ENCODE results near the gene SPRY2. TPM values are rescaled to one million over a fixed set of nuclear protein-coding genes. Genes with fewer than 3 reads are reported as not detected.

SPRY2 gene
- polyA plus RNA-seq, 2 donors, result 5.3 to 8.3 TPM

DNA sequence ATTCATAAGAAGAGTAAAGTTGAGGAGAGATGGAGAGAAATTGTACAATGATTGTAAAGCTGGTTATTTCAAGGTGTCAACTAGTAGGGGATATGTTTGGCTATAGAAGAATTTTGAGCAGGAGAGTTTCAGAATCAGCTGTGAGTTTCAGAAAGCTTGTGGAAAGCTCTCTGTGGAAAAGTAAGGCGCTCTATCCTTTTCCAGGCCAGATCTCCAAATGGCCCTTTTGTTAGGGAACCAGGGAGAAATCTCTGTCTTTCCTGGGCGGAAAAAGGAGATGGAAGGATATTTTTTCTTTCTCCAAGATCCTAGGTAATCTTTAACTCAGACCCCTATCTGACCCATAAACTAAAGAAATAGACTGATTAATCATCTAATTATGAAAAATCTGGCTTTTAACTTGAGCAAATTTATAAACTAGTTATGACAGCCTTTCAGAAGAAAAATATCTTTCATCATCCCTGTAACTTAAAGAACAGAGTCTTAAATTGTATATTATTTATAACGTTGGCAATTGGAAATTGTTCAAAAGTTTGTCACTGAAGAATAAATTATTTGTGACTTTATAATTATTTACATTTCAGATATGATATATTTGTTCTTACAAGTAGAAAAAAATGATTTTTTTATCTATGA is 34.5 kb downstream of the SPRY2 start:
- H3K36me3 ChIP-seq (ENCODE audit: control insufficient read depth in 2 of 2, insufficient read depth in 2 of 2, low read length in 1 of 2), result no peaks in the 10 kb centered on the region
- H3K27ac ChIP-seq (ENCODE audit: low read depth in 2 of 2, low read length in 1 of 2), result no peak overlapping the region
- H3K4me3 ChIP-seq (ENCODE audit: low read depth in 1 of 2, low read length in 2 of 2), result no peak overlapping the region
- no peaks in the 10 kb centered on the region for H3K9me3 ChIP-seq (ENCODE audit: control insufficient read depth in 2 of 2, insufficient read depth in 1 of 2, low read depth in 1 of 2, low read length in 1 of 2)
- no peaks in the 10 kb centered on the region for H3K27me3 ChIP-seq (ENCODE audit: control insufficient read depth in 1 of 2, insufficient read depth in 2 of 2, low read length in 2 of 2)
- 72 to 74% methylated on average over 3 of the region's 3 CpGs for WGBS, 2 donors
- no peaks in the 10 kb centered on the region for H3K4me1 ChIP-seq (ENCODE audit: control insufficient read depth in 2 of 2, insufficient read depth in 2 of 2, low read length in 1 of 2)

GRCh38 chr13:80305737-80306136 is 35.2 kb downstream of the SPRY2 start:
- Histone ChIP-seq H3K36me3 (ENCODE audit: control insufficient read depth in 2 of 2, insufficient read depth in 2 of 2, low read length in 1 of 2) (no peaks in the 10 kb centered on the region), H3K4me3 (ENCODE audit: low read depth in 1 of 2, low read length in 2 of 2) (no peak overlapping the region), H3K9me3 (ENCODE audit: control insufficient read depth in 2 of 2, insufficient read depth in 1 of 2, low read depth in 1 of 2, low read length in 1 of 2) (no peaks in the 10 kb centered on the region), H3K27me3 (ENCODE audit: control insufficient read depth in 1 of 2, insufficient read depth in 2 of 2, low read length in 2 of 2) (no peaks in the 10 kb centered on the region), H3K27ac (ENCODE audit: low read depth in 2 of 2, low read length in 1 of 2) (no peak overlapping the region), H3K4me1 (ENCODE audit: control insufficient read depth in 2 of 2, insufficient read depth in 2 of 2, low read length in 1 of 2) (no peaks in the 10 kb centered on the region)
- 35 to 49% methylated on average over 1 of the region's 1 CpG for WGBS, 2 donors

- no peak overlapping the region for H3K27ac ChIP-seq (ENCODE audit: low read depth in 2 of 2, low read length in 1 of 2)
- 89 to 90% methylated on average over 6 of the region's 6 CpGs for WGBS, 2 donors
- H3K9me3 ChIP-seq (ENCODE audit: control insufficient read depth in 2 of 2, insufficient read depth in 1 of 2, low read depth in 1 of 2, low read length in 1 of 2), result no peaks in the 10 kb centered on the region
These were observed 37.6 kb downstream of the SPRY2 start for GRCh38 chr13:80303225-80303811.

DNA sequence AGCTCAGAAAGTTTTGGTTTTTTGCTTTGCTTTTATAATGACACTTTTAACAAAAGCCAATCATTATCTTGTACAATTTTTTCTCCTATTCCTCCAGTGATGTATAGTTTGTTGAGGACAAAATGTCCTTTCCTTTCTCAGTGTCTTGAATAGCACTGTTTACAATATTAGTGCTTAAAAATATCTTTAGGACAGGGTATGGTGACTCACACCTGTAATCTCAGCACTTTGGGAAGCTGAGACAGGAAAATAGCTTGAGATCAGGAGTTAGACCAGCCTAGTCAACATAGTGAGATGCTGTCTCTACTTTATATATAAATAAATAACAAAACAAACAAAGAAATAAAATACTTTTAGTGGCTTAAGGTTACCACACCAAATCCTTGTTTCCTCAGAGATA is 41.9 kb downstream of the SPRY2 start:
- Histone ChIP-seq H3K4me1 (ENCODE audit: control insufficient read depth in 2 of 2, insufficient read depth in 2 of 2, low read length in 1 of 2) (no peaks in the 10 kb centered on the region), H3K9me3 (ENCODE audit: control insufficient read depth in 2 of 2, insufficient read depth in 1 of 2, low read depth in 1 of 2, low read length in 1 of 2) (no peaks in the 10 kb centered on the region), H3K36me3 (ENCODE audit: control insufficient read depth in 2 of 2, insufficient read depth in 2 of 2, low read length in 1 of 2) (no peaks in the 10 kb centered on the region), H3K27me3 (ENCODE audit: control insufficient read depth in 1 of 2, insufficient read depth in 2 of 2, low read length in 2 of 2) (no peaks in the 10 kb centered on the region), H3K4me3 (ENCODE audit: low read depth in 1 of 2, low read length in 2 of 2) (no peak overlapping the region), H3K27ac (ENCODE audit: low read depth in 2 of 2, low read length in 1 of 2) (no peak overlapping the region)

More at GRCh38 chr13:80303225-80303811, 37.6 kb downstream of the SPRY2 start:
- Histone ChIP-seq H3K27me3 (ENCODE audit: control insufficient read depth in 1 of 2, insufficient read depth in 2 of 2, low read length in 2 of 2) (no peaks in the 10 kb centered on the region), H3K36me3 (ENCODE audit: control insufficient read depth in 2 of 2, insufficient read depth in 2 of 2, low read length in 1 of 2) (no peaks in the 10 kb centered on the region), H3K4me1 (ENCODE audit: control insufficient read depth in 2 of 2, insufficient read depth in 2 of 2, low read length in 1 of 2) (no peaks in the 10 kb centered on the region), H3K4me3 (ENCODE audit: low read depth in 1 of 2, low read length in 2 of 2) (no peak overlapping the region)

DNA sequence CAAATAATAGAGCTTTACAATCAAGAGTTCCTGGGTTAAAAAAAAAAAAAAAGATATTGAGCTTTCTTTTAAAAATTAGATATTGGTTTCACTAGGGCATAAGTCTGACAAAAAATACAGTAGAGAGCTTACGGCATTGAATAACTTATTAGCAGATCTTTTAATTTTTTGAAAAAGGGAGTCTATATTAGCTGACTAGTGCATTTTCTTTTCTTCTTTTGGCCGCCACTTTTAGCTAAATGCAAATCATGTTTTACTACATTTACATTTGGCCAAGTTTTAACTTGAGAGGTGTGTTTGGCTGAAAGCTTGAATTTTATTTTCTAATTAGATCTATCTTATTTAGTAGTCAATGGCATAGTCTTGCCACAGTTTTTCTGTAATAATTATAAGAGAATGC is 43.4 kb downstream of the SPRY2 start:
- no peaks in the 10 kb centered on the region for H3K9me3 ChIP-seq (ENCODE audit: control insufficient read depth in 2 of 2, insufficient read depth in 1 of 2, low read depth in 1 of 2, low read length in 1 of 2)
- H3K4me3 ChIP-seq (ENCODE audit: low read depth in 1 of 2, low read length in 2 of 2), result no peak overlapping the region
- H3K4me1 ChIP-seq (ENCODE audit: control insufficient read depth in 2 of 2, insufficient read depth in 2 of 2, low read length in 1 of 2), result no peaks in the 10 kb centered on the region
- no peaks in the 10 kb centered on the region for H3K36me3 ChIP-seq (ENCODE audit: control insufficient read depth in 2 of 2, insufficient read depth in 2 of 2, low read length in 1 of 2)
- no peak overlapping the region for H3K27ac ChIP-seq (ENCODE audit: low read depth in 2 of 2, low read length in 1 of 2)
- no peaks in the 10 kb centered on the region for H3K27me3 ChIP-seq (ENCODE audit: control insufficient read depth in 1 of 2, insufficient read depth in 2 of 2, low read length in 2 of 2)
- WGBS, 2 donors, result 64 to 78% methylated on average over 2 of the region's 2 CpGs

- Histone ChIP-seq H3K36me3 (ENCODE audit: control insufficient read depth in 2 of 2, insufficient read depth in 2 of 2, low read length in 1 of 2) (no peaks in the 10 kb centered on the region), H3K9me3 (ENCODE audit: control insufficient read depth in 2 of 2, insufficient read depth in 1 of 2, low read depth in 1 of 2, low read length in 1 of 2) (no peaks in the 10 kb centered on the region), H3K4me1 (ENCODE audit: control insufficient read depth in 2 of 2, insufficient read depth in 2 of 2, low read length in 1 of 2) (no peaks in the 10 kb centered on the region), H3K4me3 (ENCODE audit: low read depth in 1 of 2, low read length in 2 of 2) (no peak overlapping the region), H3K27ac (ENCODE audit: low read depth in 2 of 2, low read length in 1 of 2) (no peak overlapping the region), H3K27me3 (ENCODE audit: control insufficient read depth in 1 of 2, insufficient read depth in 2 of 2, low read length in 2 of 2) (no peaks in the 10 kb centered on the region)
These were observed 43.8 kb downstream of the SPRY2 start for GRCh38 chr13:80297094-80297493.

DNA sequence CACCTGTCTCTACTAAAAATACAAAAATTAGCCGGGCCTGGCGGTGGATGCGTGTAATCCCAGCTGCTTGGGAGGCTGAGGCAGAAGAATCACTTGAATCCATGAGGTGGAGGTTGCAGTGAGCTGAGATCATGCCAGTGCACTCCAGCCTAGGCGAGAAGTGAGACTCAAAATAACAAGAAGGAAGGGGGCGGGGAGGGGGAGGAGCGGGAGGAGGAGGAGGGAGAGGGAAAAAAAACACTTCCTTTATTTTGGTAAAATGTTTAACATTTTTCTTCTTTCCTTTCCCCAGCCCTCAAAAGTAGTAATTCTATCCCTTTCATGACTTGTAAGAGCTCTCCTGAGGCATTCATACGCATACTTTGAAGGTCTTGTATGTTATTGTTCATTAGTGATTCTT is 44.3 kb downstream of the SPRY2 start:
- no peak overlapping the region for H3K27ac ChIP-seq (ENCODE audit: low read depth in 2 of 2, low read length in 1 of 2)
- H3K27me3 ChIP-seq (ENCODE audit: control insufficient read depth in 1 of 2, insufficient read depth in 2 of 2, low read length in 2 of 2), result no peaks in the 10 kb centered on the region
- 83 to 89% methylated on average over 7 of the region's 7 CpGs for WGBS, 2 donors
- H3K9me3 ChIP-seq (ENCODE audit: control insufficient read depth in 2 of 2, insufficient read depth in 1 of 2, low read depth in 1 of 2, low read length in 1 of 2), result no peaks in the 10 kb centered on the region
- H3K4me1 ChIP-seq (ENCODE audit: control insufficient read depth in 2 of 2, insufficient read depth in 2 of 2, low read length in 1 of 2), result no peaks in the 10 kb centered on the region
- no peak overlapping the region for H3K4me3 ChIP-seq (ENCODE audit: low read depth in 1 of 2, low read length in 2 of 2)
- no peaks in the 10 kb centered on the region for H3K36me3 ChIP-seq (ENCODE audit: control insufficient read depth in 2 of 2, insufficient read depth in 2 of 2, low read length in 1 of 2)

DNA sequence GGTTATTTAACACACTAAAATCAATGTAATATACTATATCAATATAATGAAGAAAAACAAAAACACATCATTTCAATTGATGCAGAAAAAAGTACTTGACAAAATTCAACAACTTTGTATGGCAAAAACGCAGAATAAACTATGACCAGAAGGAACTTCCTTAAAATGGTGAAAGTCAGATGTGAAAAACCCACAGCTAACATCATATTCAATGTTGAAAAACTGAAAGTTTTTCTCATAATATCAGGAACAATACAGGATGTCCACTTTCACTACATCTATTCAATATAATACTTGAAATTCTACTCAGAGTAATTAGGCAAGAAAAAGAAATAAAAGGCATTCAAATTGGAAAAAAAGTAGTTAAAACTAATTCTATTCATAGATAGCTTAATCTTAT is 50.3 kb downstream of the SPRY2 start:
- no peaks in the 10 kb centered on the region for H3K36me3 ChIP-seq (ENCODE audit: control insufficient read depth in 2 of 2, insufficient read depth in 2 of 2, low read length in 1 of 2)
- no peak overlapping the region for H3K27ac ChIP-seq (ENCODE audit: low read depth in 2 of 2, low read length in 1 of 2)
- H3K9me3 ChIP-seq (ENCODE audit: control insufficient read depth in 2 of 2, insufficient read depth in 1 of 2, low read depth in 1 of 2, low read length in 1 of 2), result no peaks in the 10 kb centered on the region
- no peak overlapping the region for H3K4me3 ChIP-seq (ENCODE audit: low read depth in 1 of 2, low read length in 2 of 2)
- WGBS, 2 donors, result 81% methylated on average over 1 of the region's 1 CpG
- H3K27me3 ChIP-seq (ENCODE audit: control insufficient read depth in 1 of 2, insufficient read depth in 2 of 2, low read length in 2 of 2), result no peaks in the 10 kb centered on the region
- H3K4me1 ChIP-seq (ENCODE audit: control insufficient read depth in 2 of 2, insufficient read depth in 2 of 2, low read length in 1 of 2), result no peaks in the 10 kb centered on the region
